ENCODE measurements around the gene NEDD4L.
"Not testable (repeated sequence)": the region's sequence is repeated elsewhere in the genome, so short reads cannot be mapped to it uniquely, and the experiment has no call there.

NEDD4L gene

DNA sequence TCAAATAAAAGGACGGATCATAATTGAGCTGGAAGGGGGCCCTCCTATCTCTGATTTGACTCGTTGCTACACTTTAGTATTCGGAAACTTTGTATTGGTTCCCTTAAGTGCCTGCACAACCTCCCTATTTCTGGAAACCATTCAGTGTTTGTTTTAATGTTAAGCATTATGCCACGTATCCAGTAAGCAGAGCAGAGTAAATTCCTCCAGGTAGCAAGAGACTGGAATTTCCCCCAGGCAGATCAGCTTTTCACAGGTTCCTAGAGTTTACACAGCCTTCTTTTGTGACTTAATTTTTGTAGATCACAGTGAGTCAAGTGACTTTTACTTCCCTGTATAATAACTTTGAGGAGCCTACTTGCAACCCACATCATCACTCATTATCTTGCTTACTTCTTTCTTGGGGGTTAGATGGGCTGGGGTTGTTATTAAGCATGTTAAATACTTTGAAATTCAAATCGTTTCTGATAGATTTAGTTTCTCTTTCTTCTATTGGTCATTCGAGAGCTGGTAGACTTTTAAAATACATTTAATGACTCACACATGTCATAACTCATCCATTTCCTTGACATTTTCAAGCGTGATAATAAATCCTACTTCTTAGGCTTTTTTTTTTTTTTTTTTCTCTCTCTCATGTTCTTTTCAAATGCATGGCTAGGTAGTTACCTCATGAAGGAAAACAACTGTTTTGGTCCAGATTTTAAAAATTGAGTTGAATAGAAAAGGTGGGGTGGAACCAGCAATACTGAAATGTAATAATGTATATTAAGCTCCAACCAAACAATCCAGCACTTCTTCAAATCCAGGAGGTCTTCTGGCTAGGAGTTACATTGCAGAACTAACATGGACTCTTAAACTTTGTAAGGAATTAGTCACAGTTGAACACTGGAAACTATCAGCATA is 219.3 kb downstream of the NEDD4L start:
- no peaks in the 10 kb centered on the region for H3K79me2 ChIP-seq (ENCODE audit: insufficient read depth, low read length)
- H3K4me3 ChIP-seq (ENCODE audit: insufficient read depth, low read length, poor library complexity, severe bottlenecking), result no peak overlapping the region
- no peaks in the 10 kb centered on the region for H3F3A ChIP-seq (ENCODE audit: insufficient read depth)
- H3K27ac ChIP-seq (ENCODE audit: low read depth, low read length), result no peak overlapping the region
- no peaks in the 10 kb centered on the region for H3K9me3 ChIP-seq (ENCODE audit: insufficient read depth, low read length)
- TF ChIP-seq, protein P1, sequence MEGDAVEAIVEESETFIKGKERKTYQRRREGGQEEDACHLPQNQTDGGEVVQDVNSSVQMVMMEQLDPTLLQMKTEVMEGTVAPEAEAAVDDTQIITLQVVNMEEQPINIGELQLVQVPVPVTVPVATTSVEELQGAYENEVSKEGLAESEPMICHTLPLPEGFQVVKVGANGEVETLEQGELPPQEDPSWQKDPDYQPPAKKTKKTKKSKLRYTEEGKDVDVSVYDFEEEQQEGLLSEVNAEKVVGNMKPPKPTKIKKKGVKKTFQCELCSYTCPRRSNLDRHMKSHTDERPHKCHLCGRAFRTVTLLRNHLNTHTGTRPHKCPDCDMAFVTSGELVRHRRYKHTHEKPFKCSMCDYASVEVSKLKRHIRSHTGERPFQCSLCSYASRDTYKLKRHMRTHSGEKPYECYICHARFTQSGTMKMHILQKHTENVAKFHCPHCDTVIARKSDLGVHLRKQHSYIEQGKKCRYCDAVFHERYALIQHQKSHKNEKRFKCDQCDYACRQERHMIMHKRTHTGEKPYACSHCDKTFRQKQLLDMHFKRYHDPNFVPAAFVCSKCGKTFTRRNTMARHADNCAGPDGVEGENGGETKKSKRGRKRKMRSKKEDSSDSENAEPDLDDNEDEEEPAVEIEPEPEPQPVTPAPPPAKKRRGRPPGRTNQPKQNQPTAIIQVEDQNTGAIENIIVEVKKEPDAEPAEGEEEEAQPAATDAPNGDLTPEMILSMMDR (IDR thresholded peaks at IDR 0.05; ENCODE audit: insufficient read depth, low read length, poor library complexity, severe bottlenecking), result no peak
- TF ChIP-seq EZH2phosphoT487 (conservative IDR thresholded peaks at IDR 0.05; ENCODE audit: low read length), result no peak
- no peaks in the 10 kb centered on the region for H3K27me3 ChIP-seq (ENCODE audit: low read length)
- no peaks in the 10 kb centered on the region for H4K20me1 ChIP-seq (ENCODE audit: low read depth, low read length)
- H3K9me2 ChIP-seq (replicated peaks; ENCODE audit: insufficient read depth, low read length), result no peaks in the 10 kb centered on the region
- no peak overlapping the region for H2AFZ ChIP-seq (ENCODE audit: low read depth, low read length, severe bottlenecking)
- no peaks in the 10 kb centered on the region for H3K36me3 ChIP-seq (ENCODE audit: low read length)
- no peak overlapping the region for H3K9ac ChIP-seq (ENCODE audit: low read length)
- no peak overlapping the region for H3K4me2 ChIP-seq (ENCODE audit: low read depth, low read length, poor library complexity, severe bottlenecking)

DNA sequence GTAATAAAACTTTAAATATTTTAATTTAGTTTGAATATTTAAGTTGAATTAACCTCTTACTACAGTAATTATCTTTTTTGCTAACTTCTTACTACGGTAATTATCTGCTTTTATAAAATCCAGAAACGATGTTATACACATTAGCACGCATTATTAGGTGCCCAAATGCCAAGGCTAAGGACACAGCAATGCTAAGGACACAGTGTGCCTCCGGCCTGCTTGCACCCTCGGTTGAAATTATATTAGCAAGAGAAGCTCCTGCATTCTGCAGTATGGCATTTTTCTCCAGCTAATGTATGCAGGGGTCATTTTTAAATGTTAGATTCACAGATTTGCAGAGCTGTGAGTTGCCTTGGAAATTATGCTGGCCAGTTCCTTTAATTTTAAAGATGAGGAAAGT is 220.0 kb downstream of the NEDD4L start:
- Histone ChIP-seq H3K9me3 (ENCODE audit: insufficient read depth, low read length) (no peaks in the 10 kb centered on the region), H3K27ac (ENCODE audit: low read depth, low read length) (no peak overlapping the region), H3K36me3 (ENCODE audit: low read length) (no peaks in the 10 kb centered on the region), H3K4me3 (ENCODE audit: insufficient read depth, low read length, poor library complexity, severe bottlenecking) (no peak overlapping the region), H3K27me3 (ENCODE audit: low read length) (no peaks in the 10 kb centered on the region), H4K20me1 (ENCODE audit: low read depth, low read length) (no peaks in the 10 kb centered on the region), H3K79me2 (ENCODE audit: insufficient read depth, low read length) (no peaks in the 10 kb centered on the region), H3F3A (ENCODE audit: insufficient read depth) (no peaks in the 10 kb centered on the region), H3K4me2 (ENCODE audit: low read depth, low read length, poor library complexity, severe bottlenecking) (no peak overlapping the region), H2AFZ (ENCODE audit: low read depth, low read length, severe bottlenecking) (no peak overlapping the region), H3K9ac (ENCODE audit: low read length) (no peak overlapping the region), H3K9me2 (replicated peaks; ENCODE audit: insufficient read depth, low read length) (no peaks in the 10 kb centered on the region)
- TF ChIP-seq, protein P1 (IDR thresholded peaks at IDR 0.05; ENCODE audit: insufficient read depth, low read length, poor library complexity, severe bottlenecking), result no peak
- TF ChIP-seq EZH2phosphoT487 (conservative IDR thresholded peaks at IDR 0.05; ENCODE audit: low read length), result no peak

DNA sequence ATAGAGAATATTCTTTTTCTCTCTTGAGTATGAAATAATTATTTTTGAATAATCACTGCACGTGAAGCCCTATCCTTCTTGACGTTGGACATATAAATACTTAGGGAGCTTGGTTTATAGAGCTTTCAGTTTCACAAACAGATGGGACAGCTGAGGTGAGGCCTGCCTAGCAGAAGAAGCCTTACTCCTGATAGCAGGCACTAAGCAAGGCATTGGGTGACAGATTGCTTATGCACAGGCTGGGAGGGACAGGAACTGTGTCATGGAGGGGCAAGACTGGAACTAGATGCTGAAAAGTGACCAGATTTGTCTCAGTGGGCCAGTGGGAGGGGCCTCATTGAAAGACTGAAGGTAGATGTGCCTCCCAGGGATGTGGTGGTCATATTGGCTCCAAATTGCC is 220.8 kb downstream of the NEDD4L start:
- Histone ChIP-seq H3K9me3 (ENCODE audit: insufficient read depth, low read length) (no peaks in the 10 kb centered on the region), H3K79me2 (ENCODE audit: insufficient read depth, low read length) (no peaks in the 10 kb centered on the region), H3K4me2 (ENCODE audit: low read depth, low read length, poor library complexity, severe bottlenecking) (no peak overlapping the region), H3K9ac (ENCODE audit: low read length) (no peak overlapping the region), H3K27me3 (ENCODE audit: low read length) (no peaks in the 10 kb centered on the region), H3K27ac (ENCODE audit: low read depth, low read length) (no peak overlapping the region), H2AFZ (ENCODE audit: low read depth, low read length, severe bottlenecking) (no peak overlapping the region), H3K9me2 (replicated peaks; ENCODE audit: insufficient read depth, low read length) (no peaks in the 10 kb centered on the region), H3F3A (ENCODE audit: insufficient read depth) (no peaks in the 10 kb centered on the region), H3K36me3 (ENCODE audit: low read length) (no peaks in the 10 kb centered on the region), H3K4me3 (ENCODE audit: insufficient read depth, low read length, poor library complexity, severe bottlenecking) (no peak overlapping the region), H4K20me1 (ENCODE audit: low read depth, low read length) (no peaks in the 10 kb centered on the region)
- no peak for TF ChIP-seq EZH2phosphoT487 (conservative IDR thresholded peaks at IDR 0.05; ENCODE audit: low read length)
- TF ChIP-seq, protein P1 (IDR thresholded peaks at IDR 0.05; ENCODE audit: insufficient read depth, low read length, poor library complexity, severe bottlenecking), result no peak

DNA sequence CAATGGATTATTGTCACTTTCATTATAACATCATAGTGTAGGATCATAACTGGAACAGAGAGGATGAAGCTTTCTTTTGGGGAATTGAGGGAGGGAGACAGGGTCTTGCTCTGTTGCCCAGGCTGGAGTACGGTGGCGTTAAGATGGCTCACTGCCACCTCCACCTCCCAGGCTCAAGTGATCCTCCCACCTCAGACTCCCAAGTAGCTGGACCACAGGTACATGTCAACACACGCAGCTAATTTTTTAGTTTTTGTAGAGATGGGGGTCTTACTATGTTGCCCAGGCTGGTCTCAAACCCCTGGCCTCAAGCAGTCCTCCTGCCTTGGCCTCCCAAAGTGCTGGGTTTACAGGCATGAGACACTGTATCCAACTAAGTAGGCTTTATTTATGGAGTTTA is 221.5 kb downstream of the NEDD4L start:
- not testable (repeated sequence) for H3F3A ChIP-seq (ENCODE audit: insufficient read depth); H3K79me2 ChIP-seq (ENCODE audit: insufficient read depth, low read length); H3K27ac ChIP-seq (ENCODE audit: low read depth, low read length); H4K20me1 ChIP-seq (ENCODE audit: low read depth, low read length); H3K27me3 ChIP-seq (ENCODE audit: low read length); H3K9me3 ChIP-seq (ENCODE audit: insufficient read depth, low read length); H3K9ac ChIP-seq (ENCODE audit: low read length); H3K36me3 ChIP-seq (ENCODE audit: low read length); H3K4me2 ChIP-seq (ENCODE audit: low read depth, low read length, poor library complexity, severe bottlenecking); H3K4me3 ChIP-seq (ENCODE audit: insufficient read depth, low read length, poor library complexity, severe bottlenecking); H2AFZ ChIP-seq (ENCODE audit: low read depth, low read length, severe bottlenecking); H3K9me2 ChIP-seq (replicated peaks; ENCODE audit: insufficient read depth, low read length)
